Right lobe of liver (tissue), 6 donors: ENCODE results near the gene TFR2. TPM values are rescaled to one million over a fixed set of nuclear protein-coding genes. Genes with fewer than 3 reads are reported as not detected.

ENCODE experiments used
- ATAC-seq, 4 donors: fragments of 200-7000 bp; cut with Tn5 transposase; one replicate each; pipeline ENCODE4 v1.9.1; 2020; ENCODE audit warnings: mild to moderate bottlenecking in 4 of 4, moderate library complexity in 4 of 4
- DNase-seq, 3 donors: peaks; one replicate each; pipeline ENCODE4 v3.0.0-alpha.2; 2020
- H3K27ac ChIP-seq, 3 donors: fragments of 200-600 bp; one replicate each; pipeline ENCODE4 v1.8.0; 2022
- H3K27me3 ChIP-seq, 2 donors: fragments of 200-600 bp; one replicate each; pipeline ENCODE4 v1.8.0; 2022
- H3K36me3 ChIP-seq, 4 donors: fragments of 200-600 bp; sonication (generic) in 1 of 4; one replicate each; pipeline versions ENCODE4 v1.5.1 to v1.8.0; 2017 to 2022; ENCODE audit warnings: control low read depth in 1 of 4
- H3K4me1 ChIP-seq, 4 donors: fragments of 200-600 bp; sonication (generic) in 1 of 4; one replicate each; pipeline versions ENCODE4 v1.5.1 to v1.8.0; 2017 to 2022; ENCODE audit warnings: control low read depth in 1 of 4
- H3K4me3 ChIP-seq, 3 donors: fragments of 200-600 bp; one replicate each; pipeline ENCODE4 v1.8.0; 2022
- H3K9me3 ChIP-seq, 4 donors: fragments of 200-600 bp; sonication (generic) in 1 of 4; one replicate each; pipeline versions ENCODE4 v1.5.1 to v1.8.0; 2017 to 2022; ENCODE audit warnings: control low read depth in 1 of 4
- POLR2A ChIP-seq: fragments of 450-650 bp; IDR thresholded peaks from one replicate; pipeline ENCODE4 v1.6.1; 2017; ENCODE audit warnings: antibody characterized with exemption, mild to moderate bottlenecking
- WGBS: methylation state at CpG from one replicate; pipeline ENCODE4 v1.1.6; 2018; ENCODE audit warnings: low coverage, low lambda C conversion rate; ENCODE audit not compliant: insufficient coverage; ENCODE audit errors: missing lambda C conversion rate; 5-methylcytosine and 5-hydroxymethylcytosine counted together
- intact Hi-C, 2 donors: fragments of 100-400 bp; cut with DNase I; formaldehyde crosslinking; loops; one replicate each; pipeline versions ENCODE4 v1.11.2 to v1.14.1; 2022
- total RNA-seq, 6 experiments: library from RNA; depleted of rRNA in 2 of 6; stranded (reverse); fragments of >200 nt in 2 of 6; fragmentation: NEBNext Ultra II Directional in 3 of 6; extraction: Animal tissue kit (Norgen Biotek cat#: 25700) in 3 of 6; gene quantifications; one replicate each; pipeline versions ENCODE4 v1.1.0 to v1.2.4, GENCODE V29; 2016 to 2023
- TF ChIP-seq, protein P1 (sequence below), 4 donors: fragments of 200-600 bp in 3 of 4; fragments of 450-650 bp in 1 of 4; IDR thresholded peaks; one replicate each; pipeline versions ENCODE4 v1.5.1 to v1.8.0; 2016 to 2022; ENCODE audit warnings: antibody characterized with exemption in 4 of 4, mild to moderate bottlenecking in 2 of 4
- donor health status: DM: no; HTN: yes; CAD: no.
- donor health status: DM: no; HTN: no; CAD: no.
- donor health status: DM: no; HTN: no; CAD: no.
- donor health status: DM: no; HTN: yes; CAD: no.
- donor health status: DM: no; HTN: yes; CAD: no.

Gene TFR2
- total RNA-seq, 6 experiments from 2014 or later, result 413 to 669 (median 501) TPM

DNA sequence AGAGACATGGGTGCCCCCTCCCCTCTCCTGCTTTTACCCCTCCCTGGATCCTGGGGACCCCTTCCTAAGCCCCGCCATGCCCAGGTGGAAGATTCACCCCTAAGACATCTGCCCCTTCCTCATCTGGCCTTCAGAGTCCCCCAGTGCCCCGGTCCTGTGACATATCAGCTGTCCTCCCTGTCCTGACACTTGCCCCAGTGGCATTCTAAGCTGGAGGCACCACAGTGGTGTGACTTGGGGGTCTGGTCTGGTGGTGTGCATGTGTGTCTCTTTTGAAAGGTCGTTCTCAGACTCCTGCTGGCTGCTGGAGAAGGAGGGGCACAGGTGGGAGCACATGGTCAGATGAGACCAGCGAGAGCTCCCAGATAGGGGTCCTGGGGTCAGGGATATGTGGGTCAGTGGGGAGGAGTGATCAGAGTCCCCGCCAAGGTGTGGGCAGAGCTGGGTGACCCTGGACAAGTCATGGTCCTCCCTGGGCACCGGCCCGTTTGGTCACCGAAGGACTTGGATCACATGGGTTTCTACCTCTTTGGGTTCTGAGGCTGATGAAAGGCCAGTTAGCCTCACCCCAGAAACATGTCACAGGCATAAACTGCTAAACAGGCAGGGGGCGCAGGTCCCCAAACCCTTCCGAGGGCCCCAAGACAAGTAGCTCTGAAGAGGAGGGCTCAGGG, 645 bp upstream of the TFR2 start:
- intact Hi-C loops, result no loop called here
- TF ChIP-seq, protein P1, sequence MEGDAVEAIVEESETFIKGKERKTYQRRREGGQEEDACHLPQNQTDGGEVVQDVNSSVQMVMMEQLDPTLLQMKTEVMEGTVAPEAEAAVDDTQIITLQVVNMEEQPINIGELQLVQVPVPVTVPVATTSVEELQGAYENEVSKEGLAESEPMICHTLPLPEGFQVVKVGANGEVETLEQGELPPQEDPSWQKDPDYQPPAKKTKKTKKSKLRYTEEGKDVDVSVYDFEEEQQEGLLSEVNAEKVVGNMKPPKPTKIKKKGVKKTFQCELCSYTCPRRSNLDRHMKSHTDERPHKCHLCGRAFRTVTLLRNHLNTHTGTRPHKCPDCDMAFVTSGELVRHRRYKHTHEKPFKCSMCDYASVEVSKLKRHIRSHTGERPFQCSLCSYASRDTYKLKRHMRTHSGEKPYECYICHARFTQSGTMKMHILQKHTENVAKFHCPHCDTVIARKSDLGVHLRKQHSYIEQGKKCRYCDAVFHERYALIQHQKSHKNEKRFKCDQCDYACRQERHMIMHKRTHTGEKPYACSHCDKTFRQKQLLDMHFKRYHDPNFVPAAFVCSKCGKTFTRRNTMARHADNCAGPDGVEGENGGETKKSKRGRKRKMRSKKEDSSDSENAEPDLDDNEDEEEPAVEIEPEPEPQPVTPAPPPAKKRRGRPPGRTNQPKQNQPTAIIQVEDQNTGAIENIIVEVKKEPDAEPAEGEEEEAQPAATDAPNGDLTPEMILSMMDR (IDR thresholded peaks at IDR 0.05), result no peak
- TF ChIP-seq POLR2A, result no peak
- H3K27ac ChIP-seq, result peak overlapping the region; percentile 68 to 92 (median 83)

DNA sequence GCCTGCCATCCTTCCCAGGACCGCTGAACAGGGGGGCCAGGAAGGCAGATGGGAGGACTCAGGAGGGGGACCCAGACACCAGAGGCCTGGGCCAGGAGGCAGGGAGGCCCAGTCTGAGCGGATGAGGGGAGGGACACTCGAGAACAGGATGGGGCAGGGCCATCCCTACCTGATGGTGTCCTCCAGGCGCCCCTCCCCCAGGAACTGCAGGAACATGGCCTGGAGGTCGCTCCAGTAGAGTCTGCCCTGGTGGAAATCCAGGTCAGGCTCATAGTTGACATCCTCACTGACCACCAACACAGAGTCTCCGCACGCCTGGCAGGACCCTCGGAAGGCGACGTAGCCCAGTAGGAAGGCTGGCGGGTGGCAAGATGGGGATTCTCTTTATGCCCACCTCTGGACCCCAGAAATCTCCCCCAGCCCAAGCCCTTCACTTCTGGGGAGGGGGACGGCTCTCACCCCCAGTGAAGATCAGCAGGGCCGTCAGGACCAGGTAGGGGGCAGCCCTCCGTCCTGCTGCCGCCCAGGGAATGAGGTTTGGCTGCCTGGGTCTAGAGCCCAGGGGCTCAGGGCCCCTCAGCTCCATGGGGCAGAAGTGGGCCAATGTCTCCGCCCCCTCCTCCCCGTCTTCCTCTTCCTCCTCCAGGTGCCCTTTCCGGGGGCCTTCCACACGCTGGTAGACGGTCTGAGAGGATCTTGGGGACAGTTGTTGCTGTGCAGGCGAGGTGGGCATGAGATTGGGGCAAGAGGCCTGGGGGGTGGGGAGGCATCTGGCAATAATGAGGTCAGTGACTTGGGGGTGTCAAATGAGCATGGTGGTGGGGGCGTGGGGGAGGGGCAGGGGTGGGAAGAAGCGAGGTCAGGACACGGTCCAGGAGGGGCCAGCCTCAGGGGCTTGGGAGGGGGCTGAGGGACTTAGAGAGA, 573 bp downstream of the TFR2 start:
- peak overlapping the region; percentile 59 to 87 (median 66) for H3K4me3 ChIP-seq
- peak; percentile 21 to 53 (median 40) for ATAC-seq
- H3K4me1 ChIP-seq, result peaks cover 0 to 13% (median 3%) of the 10 kb centered on the region in 4 donors
- TF ChIP-seq, protein P1 (IDR thresholded peaks at IDR 0.05), result no peak
- no peak for TF ChIP-seq POLR2A
- peak in 2 of 3 donors; percentile 60 to 68 for DNase-seq
- intact Hi-C loops, result no loop called here
- peaks cover 0 to 16% (median 1%) of the 10 kb centered on the region in 4 donors for H3K36me3 ChIP-seq
- peak overlapping the region; percentile 68 to 92 (median 83) for H3K27ac ChIP-seq
- H3K9me3 ChIP-seq, result no peaks in the 10 kb centered on the region
- H3K27me3 ChIP-seq, result no peaks in the 10 kb centered on the region
- WGBS, result 14% methylated on average over 15 of the region's 24 CpGs

More for the DNA sequence above, 645 bp upstream of the TFR2 start:
- Histone ChIP-seq H3K36me3 (peaks cover 0 to 9% (median 0%) of the 10 kb centered on the region in 4 donors), H3K9me3 (no peaks in the 10 kb centered on the region), H3K4me1 (peaks cover 0 to 13% (median 3%) of the 10 kb centered on the region in 4 donors), H3K27me3 (no peaks in the 10 kb centered on the region), H3K4me3 (peak overlapping the region; percentile 59 to 87 (median 66))
- DNase-seq (peak in 2 of 3 donors; percentile 29 to 71), ATAC-seq (peak; percentile 44 to 60 (median 56))
- 18% methylated on average over 5 of the region's 10 CpGs for WGBS

DNA sequence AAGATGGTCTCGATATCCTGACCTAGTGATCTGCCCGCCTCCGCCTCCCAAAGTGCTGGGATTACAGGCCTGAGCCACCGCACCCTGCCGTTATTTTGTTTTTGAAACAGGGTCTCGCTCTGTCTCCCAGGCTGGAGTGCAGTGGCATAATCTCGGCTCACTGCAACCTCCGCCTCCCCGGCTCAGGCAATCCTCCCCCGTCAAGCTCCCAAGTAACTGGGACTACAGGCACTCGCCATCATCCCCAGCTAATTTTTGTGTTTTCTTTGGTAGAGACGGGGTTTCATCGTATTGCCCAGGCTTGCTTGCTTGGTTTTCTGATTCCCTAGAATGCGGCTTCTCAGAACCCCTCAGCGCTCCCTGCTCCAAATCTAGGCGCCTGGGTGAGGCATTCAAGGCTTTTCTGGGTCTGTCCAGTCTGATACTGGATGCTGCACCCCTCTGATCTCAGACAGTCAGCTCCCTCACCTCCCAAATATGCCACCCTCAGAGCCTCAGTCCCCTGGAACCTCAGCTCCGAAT, 1.3 kb downstream of the TFR2 start:
- no peaks in the 10 kb centered on the region for H3K9me3 ChIP-seq
- ATAC-seq (no peak), DNase-seq (no peak)
- TF ChIP-seq, protein P1 (IDR thresholded peaks at IDR 0.05), result no peak
- TF ChIP-seq POLR2A, result no peak
- 37% methylated on average over 12 of the region's 17 CpGs for WGBS
- peak overlapping the region; percentile 59 to 87 (median 66) for H3K4me3 ChIP-seq
- H3K27me3 ChIP-seq, result no peaks in the 10 kb centered on the region
- peaks cover 0 to 13% (median 3%) of the 10 kb centered on the region in 4 donors for H3K4me1 ChIP-seq
- H3K36me3 ChIP-seq, result peaks cover 0 to 18% (median 6%) of the 10 kb centered on the region in 4 donors
- H3K27ac ChIP-seq, result peak overlapping the region; percentile 68 to 92 (median 83)
- intact Hi-C loops, result loop anchor here in 1 of 2 donors (10.0 kb wide), 1 partner anchor 45 kb away; no protein-coding TSS in a partner anchor

DNA sequence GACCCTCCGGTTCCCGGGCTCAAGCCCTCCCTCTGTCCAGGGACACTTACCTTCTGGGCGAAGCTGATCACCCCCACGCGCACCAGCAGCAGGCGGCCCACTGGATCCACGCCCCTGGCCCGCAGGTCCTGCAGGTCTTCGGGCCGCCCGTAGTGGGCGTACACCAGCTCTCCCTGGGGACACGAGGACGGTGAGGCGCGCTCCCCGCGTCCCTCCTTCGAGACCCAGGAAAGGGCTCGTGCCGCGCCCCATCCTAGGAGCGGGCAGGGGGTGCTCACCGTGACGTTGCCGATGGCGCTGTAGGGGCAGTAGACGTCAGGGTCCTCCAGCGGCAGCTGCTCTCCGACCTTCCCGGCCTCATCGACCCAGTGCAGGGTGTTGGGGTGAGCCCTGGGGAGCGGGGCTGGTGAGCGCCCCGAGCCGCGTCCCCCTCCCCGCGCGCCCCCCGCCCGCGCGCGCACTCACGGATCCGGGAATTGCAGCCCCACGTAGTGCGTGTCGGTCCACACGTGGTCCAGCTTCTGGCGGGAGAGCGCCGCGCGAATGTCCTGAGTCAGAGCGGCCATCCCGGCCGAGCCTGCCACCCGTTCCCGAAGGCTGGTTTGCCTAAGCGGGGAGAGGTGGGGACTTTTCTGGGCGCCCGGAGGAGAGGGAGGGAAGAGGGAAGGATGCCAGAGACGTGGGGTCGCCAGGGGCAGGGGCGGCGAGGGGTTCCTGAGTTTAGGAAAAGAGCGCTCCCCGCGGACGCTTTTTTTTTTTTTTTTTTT, 8.2 kb downstream of the TFR2 start:
- intact Hi-C loops, result loop anchor here in 1 of 2 donors (10.0 kb wide), 1 partner anchor 52 kb away; no protein-coding TSS in a partner anchor
- TF ChIP-seq POLR2A, result no peak
- TF ChIP-seq, protein P1 (IDR thresholded peaks at IDR 0.05), result no peak
- Histone ChIP-seq H3K27ac (no peak overlapping the region), H3K27me3 (no peaks in the 10 kb centered on the region), H3K4me1 (no peaks in the 10 kb centered on the region), H3K4me3 (peak overlapping the region; percentile 23 to 30 (median 27)), H3K36me3 (peaks cover 0 to 73% (median 35%) of the 10 kb centered on the region in 4 donors), H3K9me3 (no peaks in the 10 kb centered on the region)
- DNase-seq, result peak in 1 of 3 donors; percentile 42
- peak; percentile 24 to 47 (median 42) for ATAC-seq
- 42% methylated on average over 19 of the region's 72 CpGs for WGBS
